NK-92 (cell line): Measurements from ENCODE around the gene SLC22A31.
A peak's percentile ranks its signal among the peaks of the same experiment; 100 is the strongest.

Source experiments
- DNase-seq: peaks from one replicate; lab custom pipeline; 2025; ENCODE audit not compliant: unreplicated experiment; lab: John Stamatoyannopoulos, UW

The SLC22A31 gene

DNA sequence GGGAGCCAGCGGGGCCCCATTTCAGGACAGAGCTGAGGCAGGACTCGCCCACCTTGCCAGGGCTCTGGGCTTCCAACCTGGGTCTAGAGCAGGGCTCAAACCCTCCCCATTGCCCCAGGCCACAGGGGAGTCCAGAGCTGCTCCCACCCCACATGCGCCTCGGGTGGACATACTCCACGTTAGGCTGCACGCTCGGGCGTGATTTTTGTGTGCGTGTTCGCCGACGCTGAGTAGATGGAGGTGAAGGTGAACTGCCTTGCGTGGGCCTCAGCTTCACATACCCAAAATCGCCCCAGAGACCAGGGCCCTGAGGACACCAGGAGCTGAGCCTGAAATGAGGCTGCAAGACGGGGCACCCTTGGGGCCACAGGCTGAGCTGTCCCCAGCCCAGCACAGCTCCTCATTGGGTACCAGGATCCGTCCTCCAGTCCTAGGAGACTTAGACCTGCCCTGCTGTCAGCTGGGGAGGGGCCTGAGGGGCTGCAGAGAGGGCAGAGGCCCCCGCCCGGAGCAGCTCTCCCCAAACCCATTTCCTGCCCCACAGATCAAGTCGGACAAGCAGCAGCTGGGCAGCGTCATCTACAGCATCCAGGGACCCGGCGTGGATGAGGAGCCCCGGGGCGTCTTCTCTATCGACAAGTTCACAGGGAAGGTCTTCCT is 20.6 kb downstream of the SLC22A31 start:
- no peak for DNase-seq

DNA sequence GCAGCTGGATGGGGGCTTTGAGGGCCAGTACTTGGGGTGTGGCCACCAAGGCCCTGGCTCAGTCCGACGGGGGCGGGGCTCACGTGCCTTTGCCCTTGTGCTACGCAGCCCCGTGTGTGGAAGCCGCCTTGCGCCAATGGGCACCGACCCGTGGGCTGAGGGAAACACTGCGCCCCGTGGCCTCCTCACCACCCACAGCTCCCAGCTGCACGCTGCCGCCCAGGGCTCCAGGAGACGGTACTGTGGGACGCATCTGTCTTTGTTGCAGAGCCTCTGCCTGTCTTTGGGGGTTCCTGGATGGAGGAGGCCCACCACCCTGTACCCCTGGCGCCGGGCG is 21.2 kb downstream of the SLC22A31 start:
- no peak for DNase-seq

DNA sequence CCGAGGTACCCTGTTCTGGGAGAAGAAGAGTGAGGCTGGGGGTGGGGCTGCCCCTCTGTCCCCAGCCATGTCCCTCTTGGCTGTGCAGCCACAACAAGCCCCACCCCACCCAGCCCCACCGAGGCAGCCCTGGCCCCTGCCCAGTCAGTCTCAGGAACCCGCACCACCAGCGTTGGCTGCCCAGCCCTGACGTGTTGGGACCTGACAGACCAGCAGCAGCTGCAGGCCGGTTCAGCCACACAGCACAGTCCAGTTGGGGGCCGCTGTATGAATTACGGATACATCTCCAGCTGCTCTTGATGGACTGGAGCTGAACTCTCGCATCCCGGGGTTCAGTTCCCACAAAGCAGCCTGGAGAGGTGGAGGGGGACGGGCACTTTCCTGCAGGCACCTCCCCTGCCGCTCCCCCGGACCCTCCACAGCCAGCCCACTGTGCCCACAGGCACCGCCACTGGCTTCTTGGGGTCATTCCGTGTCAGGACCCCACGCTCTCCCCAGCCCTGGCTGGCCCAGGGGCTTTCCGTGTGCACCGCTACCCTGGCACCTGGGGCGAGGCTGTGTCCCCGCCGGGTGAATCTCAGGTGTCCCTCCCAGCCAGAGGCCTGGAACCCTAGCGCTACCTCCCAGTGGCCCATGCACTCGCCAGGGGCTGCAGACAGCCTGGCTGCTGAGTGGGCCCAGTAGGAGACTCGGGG is 21.7 kb downstream of the SLC22A31 start:
- DNase-seq: no peak

DNA sequence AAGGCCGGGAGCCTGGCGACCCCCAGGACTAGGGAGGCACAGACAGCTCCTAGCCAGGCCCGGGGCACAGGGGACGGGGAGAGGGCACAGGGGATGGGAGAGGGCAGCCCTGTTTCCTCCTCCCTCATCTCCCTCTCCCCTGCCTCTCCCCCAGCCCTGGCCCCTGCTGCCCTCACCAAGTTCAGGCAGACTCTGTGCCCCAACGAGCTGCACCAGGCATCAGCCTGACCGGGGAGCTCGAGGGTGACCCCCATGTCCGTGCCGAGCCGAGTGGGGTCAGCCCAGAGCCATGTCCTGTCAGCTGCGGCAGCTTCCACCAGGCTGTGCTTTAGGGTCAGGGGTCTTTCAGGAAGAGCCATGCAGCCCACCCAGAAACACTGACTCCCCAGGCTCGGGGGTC is 22.8 kb downstream of the SLC22A31 start:
- no peak for DNase-seq

DNA sequence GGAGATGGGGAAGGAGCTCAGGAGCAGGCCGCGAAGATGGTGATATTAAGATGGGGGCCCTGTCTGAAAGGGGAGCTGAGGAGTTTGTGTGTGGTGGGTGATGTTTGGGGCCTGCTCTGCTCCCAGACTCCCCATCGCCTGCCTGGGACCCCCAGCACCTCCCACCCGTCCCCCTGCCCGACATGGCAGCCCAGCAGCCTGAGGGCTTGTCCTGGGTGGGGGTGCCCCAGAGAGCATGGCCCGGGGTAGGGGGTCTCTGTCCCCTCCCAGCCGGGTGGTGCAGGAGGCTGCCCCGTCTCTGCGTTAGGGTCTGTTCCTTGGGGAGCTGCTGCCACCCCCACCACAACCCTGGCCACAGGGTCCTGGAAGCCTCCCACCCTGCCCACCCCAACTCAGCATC is 23.6 kb downstream of the SLC22A31 start:
- DNase-seq: no peak

DNA sequence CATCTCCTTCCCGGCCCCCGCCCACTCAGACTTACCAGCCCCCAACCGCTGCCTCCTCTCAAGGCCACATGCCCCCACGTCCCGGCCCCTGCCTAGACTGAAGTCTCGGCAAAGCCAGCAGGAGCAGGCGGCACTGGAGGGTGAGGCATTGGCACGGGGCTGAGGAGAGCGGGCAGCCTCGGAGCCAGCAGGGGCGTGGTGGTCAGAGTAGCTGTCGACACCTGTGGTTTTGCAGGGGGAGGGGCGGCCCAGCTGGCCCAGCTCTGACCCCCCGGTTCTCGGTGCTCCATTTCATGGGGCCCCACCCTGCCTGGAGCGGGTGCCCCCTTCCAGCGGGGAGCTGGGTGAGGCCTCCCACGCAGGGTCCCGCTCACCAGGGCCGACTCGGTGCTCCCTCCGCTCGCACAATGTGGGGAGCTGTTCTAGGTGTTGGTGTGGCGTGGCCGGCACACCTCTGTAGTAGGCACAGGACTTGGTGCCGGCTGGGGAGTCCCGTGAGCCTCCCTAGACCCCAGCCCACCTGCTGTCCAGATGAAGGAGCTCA is 24.1 kb downstream of the SLC22A31 start:
- DNase-seq: no peak

DNA sequence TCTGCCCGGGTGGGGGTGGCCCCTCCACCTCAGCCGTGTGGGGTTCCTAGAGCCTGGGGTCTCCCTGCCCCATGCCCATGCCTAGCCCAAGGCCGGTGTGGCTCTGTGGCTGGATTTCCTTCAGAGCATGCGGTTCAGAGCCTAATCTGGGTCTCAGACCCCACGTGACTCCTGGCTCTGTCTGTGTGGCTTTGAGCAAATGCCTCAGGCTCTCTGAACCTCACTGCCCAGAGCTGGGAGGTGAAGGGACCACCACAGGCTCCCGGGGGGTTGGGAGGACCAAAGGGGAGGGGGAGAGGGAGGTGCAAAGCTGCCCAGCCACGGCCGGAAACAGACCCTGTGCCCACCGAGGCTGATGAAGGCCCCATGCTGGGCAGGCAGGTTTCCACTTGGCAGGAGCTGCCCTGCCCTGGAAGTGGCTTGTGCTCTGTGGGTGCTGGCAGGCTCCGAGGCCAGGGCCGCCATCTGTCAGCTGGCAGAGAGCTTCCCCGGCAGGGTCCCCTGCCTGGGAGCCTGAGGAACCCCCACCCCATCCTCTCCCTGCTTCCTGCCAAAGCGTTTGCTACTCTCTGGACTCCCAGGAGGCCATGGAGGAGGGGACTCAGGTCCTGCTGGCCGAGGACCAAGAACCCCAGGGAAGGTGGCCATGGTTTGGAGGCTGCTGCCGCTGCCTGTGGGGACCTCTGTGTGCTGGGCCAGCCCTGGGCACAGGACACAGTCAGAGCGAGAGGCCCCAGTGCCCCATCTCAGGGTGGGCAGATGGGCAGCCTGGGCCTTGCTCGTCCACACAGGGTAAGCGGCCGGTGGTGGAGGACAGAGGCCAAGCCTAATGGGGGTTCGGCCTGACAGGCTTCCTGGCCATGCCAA is 24.8 kb downstream of the SLC22A31 start:
- DNase-seq: no peak

DNA sequence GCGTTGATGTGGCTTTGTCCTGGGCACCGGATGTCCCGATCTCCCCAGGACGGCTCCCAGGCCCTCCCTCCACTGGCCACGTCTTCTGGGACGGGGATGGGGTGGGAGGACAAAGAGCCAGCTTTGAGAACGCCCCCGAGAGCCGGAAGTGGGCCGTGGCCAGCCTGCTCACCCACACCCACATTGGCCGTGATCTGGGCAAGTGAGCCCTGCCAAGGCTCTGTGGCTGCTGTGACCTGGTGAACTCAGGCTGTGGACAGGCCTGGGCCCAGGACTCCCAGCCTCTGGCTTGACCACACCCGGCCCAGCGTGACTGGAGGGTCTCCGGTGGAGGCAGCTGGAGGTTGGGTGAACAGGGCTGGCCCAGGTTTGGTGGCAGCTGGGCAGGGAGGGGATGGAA is 25.5 kb downstream of the SLC22A31 start:
- no peak for DNase-seq

DNA sequence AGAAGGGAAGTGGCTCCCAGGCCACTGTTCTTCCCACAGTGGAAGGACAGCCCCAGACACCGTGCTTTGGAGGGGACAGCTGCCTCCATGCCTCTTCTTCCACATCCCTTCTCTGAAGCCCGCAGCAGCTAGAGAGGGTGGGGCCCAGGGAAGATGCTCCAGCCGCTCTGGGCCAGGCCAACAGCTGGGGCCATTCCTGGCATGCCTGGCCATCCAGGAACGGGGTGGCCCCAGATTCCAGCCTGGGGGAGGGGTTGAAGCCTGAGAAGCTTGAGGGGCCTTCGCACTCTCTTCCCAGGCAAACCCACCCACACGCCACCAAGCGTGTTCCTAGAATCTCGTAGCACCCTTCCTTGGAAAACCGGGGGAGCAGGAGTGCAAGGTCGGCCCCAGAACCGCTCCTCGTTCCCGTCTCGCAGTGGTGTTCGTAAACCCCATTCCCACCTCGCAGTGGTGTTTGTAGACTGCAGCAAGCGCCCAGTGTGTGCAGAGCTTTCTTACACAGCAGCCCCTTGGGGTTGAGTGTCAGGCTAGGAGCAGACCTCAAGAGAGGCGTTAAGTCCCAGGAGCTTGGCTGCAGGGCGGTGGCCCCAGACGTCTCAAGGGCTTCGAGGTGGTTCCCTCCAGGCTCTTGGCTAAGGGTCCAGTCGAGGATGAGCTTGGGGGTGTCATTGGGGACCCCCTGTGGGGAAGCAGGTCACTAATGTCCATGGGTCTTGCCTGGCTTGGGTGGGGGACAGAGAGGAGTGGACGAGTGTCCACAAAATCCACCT is 26.1 kb downstream of the SLC22A31 start:
- DNase-seq: no peak

DNA sequence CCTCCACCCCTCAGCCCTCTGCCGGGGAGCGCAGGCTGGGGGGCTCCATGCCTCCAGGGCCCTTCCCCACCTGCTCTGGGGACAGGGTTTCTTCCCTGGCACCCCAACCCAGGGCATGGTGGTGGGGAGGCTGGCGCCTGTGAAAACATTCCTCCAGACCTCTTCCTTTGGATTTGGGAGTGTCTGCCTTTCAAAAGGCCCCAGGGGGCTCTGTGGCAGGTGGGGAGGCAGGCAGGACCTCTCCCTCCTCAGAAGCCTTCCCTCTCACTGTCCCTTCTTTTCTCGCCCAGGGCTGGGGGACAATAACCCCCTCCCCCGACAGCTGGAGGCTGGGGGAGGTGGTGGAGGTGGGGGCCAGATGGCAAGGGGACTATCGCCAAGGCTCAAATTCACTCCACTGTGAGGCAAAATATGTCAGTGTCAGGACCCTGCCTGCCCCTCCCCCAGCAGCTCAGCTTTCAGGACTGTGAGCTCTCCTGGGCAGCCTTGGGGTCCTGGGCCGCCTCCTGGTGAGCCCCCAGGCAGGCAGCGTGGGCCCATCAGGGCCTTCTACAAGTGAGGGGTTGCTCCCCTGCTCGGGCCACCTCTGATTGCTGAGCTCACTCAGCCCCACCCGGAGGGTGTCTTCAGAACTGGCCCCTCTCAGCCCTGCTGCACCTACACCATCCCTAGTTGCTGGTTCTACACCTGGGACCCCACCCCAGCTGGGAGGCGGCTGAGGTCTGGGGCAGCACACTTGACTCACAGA is 27.0 kb downstream of the SLC22A31 start:
- no peak for DNase-seq

DNA sequence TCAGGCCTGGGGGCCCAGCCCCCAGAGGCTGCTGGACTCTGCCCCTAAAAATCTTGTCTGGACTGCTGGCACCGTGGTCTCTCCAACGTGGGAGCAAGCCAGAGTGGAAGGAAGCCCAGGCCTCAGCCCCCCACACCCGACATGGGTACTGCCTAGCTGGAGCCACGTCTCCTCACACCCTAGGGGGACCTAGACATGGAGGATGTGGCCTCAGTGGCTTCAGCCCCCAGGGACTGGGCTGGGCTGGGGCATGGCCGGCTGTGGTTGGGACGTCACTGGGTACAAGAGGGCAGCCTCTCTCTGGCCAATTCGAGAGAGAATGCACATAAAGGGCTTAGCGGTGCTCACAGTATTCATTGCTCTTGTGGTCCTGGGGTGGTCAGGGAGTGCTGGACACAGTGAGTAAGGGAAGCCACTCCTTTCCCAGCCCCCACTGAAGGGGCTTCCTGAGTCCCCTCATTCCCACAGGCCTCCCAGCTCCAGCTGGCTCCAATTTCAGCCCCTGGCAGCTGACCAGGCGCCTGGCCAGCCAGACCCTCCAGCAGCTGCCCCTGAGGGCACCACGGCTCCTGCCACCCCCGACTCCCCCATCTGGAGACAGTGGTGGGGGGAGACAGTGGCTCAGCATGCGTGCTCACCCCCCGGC is 27.7 kb downstream of the SLC22A31 start:
- no peak for DNase-seq

DNA sequence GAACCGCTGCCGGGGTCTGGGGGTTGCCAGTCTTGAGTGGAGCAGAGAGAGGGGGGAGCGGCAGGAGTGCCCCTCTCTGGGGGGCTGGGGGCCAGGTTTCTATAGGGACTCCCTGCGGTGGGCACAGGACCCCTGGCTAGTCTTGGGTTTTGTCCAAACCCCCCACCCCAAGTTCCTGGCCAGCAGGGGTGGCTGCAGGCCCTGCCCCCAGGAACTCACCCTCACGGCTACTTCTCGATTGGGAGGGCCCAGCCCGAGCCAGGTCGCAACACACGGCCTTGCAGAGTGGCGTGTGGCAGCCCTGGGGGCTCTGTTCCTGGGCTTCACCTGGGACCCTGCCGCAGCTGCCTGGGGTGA is 28.2 kb downstream of the SLC22A31 start:
- DNase-seq: no peak

DNA sequence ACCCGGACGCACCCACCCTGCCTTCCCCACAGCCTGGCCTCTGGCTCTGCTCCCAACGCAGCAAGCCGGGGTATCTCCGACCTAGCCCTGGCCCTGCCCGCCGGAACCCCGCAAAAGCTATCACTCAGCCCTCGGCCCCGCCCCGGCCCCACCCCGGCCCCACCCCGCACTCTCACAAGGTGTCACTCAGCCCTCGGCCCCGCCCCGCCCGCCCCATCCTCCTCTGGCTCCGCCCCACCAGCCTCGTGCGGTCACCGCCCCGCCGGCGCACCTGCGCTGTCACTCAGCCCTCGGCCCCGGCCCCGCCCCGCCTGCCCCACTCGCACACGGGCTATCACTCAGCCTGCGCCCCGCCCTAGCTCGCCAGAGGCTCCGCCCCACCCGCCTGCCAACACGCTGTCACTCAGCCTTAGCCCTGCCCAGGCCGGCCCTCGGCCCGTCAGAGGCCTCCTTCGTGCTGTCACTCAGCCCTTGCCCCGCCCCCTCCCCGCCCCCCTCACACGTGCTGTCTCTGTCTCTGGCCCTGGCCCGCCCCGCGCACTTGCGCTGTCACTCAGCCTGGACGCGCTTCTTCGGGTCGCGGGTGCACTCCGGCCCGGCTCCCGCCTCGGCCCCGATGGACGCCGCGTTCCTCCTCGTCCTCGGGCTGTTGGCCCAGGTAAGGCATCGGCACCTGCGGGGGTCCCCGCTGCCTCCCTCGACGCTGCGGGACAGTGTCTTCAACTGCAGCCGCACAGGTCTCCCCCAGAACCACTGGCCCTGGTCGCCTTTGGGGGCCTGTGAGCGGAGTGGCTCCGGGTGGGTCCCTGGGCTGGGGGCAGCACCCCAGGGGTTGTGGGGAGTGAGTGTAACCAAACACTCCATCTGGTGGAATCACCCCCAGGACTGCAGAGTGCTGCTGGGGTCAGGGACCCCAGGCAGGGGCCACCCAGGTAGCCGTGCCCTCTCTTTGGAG is 28.8 kb downstream of the SLC22A31 start, which contains the start of gene CDH15:
TSS of gene CDH15 (plus strand) at position 533 of the 955 bp plus-strand sequence. CDS start at position 617, 84 bp downstream.
- DNase-seq: peak; percentile 55

DNA sequence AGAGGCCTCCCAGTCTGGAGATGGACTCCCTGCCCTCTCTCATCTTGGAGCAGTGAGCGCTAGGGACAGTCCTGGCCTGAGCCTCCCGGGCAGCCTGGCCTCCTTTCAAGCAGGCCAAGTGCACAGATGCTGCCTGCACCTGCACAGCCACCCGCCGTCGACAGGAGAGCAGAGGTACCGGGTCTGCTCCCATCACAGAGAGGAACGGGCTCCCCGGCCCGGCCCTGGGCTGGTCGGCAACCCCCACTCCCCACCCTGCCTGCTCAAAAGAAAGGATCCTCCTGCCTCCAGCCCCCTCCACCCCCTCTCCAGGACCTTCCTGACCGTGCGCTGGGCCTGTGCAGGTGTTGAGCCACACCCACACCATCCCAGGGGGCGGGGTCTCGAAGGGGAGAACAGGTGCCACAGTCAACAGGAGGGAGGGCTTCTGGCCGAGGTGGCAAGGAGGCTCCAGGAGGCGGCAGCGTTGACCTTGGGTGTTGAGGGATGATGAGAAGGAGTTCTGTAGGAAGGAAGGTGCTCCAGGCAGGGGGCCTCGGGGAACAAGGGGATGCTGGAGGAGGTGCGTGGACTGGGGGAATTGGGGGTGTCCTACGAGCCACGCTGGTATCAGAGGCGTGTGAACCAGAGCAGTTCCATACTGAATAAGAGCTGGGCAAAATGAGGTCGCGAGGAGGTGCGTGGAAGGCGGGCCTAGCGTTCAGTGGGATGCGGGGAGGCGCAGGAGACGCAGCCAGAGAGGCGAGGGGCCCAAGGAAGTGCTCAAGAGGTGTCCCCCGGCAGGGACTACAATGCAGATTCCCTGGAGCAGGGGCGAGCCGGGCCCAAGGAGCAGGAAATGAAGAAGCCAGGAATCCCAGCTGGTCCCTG is 29.8 kb downstream of the SLC22A31 start:
- no peak for DNase-seq

DNA sequence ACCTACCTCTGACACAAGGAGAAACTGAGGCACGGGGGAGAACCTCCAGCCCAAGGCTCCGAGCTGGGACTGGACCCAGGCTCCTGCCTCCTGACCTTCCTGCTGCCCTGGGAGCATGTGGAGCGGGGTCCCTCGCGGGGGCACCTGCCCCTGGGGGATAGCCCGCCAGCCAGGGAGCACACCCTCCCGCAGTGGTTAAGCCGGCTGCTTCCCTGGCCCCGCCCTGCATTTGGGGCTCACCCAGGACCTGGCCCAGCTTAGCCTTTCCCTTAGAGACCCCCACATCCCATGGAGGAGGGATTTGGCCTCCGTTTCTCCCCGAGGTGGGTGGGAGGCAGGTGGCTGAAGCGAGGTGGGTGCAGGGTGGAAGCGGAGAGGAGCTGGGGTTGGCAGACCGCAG is 30.6 kb downstream of the SLC22A31 start:
- DNase-seq: no peak

DNA sequence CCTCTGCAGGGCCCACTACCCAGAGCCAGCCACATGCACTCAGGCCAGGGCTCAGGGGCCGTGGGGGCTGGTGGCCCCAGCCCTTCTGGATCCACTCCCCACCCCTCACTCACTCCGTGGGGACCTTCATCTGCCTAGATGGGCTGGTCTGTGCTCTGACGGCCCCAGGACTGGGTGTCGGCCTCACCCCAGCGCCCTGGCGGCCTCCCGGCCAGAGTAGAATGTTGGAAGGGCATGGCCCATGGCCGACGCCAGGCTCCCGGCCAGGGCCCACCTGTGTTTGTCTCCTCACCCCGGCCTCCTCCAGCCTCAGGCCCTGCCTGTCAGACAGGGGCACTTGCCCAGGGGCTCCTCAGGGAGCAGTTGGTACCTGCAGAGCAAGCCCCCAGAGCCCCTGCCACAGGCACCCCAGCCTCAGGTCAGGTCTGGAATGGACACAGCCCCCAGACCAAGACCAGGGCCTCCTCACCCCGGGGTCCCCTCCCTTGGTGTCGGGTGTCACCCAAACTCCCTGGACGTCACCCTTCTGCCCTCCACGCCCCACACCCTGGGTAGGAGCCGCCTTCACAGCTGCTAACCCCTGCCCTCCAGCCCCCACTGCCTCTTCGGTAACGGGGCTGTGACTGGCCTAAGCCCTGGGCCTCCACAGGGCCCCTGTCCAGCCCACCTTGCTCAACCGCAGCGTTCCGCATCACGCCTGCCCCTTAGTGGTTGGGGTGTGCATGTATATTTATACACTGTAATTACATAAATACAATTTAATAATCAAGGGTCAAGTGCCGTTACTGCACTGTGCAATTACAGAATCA is 31.8 kb downstream of the SLC22A31 start:
- DNase-seq: no peak

DNA sequence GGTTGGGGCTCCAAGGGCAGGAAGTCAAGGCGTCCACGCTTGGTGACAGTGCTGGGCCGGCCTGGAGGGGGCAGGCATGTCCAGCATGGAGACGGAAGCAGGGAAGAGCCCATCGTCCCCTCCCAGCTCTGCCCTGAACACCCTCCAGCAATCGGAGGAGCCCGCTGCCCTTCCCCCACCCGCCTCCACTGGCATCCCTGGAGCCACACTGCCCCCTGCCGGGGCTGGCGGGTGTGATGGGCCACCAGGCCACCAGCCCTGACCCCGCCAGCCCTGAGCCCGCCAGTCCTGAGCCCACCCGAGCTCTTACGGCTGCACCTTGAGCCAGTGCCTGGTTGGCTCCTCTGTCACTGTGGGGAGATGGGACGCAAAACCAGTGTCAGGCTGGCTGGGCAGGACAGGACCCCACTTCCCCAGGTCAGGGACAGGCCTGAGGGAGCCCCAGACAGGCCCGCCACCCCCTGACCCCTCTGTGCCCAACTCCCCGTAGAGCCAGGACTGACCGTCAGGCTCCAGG is 32.9 kb downstream of the SLC22A31 start:
- no peak for DNase-seq
